Measurements from ENCODE around the gene TIGD3.

TIGD3 gene

GRCh38 chr11:65373839-65374580 lies 19.5 kb downstream of the TIGD3 start:
- no peak for DNase-seq

DNA sequence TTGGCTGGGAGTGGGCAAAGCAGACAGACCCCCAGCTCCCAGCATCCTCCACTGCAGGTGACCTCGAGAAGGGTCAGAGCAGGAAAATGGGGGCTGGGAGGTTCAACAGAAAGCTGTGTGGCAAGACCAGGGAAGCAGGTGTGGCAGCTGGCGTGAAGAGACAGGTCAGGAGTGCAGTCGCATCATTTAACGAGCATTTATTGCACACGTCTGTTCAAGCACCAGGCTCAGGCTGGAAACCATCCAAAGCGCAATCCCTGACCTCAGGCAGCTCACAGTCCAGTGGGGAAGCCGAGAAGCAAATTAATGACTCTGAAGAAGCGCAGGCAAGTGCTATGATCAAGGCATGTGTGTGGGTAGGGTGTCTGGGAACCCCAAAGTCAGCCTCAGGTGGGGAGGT lies 20.5 kb downstream of the TIGD3 start:
- DNase-seq: no peak

DNA sequence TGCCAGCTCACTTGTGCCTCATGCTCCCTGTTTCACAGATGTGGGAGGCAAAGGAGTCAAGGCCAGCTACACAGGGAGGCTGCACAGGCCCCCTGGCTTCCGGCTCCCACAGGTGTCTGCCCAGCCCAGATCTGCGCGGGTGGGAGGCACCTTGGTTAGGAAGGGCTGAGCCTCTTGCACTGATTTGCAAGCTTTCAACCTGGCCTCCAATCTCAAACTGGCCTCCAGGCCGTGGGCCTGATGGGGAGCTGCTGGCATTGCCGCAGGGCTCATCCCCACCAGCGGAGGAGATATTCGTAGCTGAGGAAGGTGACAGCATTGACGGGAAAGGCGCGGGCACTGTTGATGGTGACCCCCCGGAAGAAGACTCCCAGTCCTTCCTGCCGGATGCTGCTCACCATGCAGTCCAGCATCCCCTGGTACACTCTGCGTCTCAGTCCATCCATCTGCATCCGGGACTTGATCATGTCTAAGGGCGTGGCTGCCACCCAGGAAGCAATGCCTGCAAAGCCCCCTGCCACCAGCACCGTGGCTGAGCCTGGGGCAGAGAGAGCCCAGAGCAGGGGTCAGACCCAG lies 21.7 kb downstream of the TIGD3 start:
- DNase-seq: no peak

DNA sequence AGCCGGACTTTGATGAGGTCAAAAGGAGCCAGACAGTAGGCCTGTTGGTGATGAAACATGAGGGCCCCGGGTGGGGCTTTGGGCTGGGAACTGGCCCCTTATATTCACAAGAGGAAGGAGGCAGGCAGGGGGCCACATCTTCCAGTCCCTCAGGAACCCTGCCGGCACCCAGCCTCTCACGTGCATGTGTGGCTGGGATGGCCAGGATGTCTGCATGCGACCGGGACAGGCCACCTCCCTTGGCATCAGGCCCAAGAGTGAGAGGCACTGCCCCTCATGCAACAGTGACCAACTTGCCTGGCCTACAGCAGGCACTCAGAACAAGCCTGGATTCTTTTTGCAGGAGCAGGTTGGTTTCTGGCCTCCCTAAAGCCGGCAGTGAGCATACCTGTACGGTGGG lies 22.5 kb downstream of the TIGD3 start:
- DNase-seq: no peak

DNA sequence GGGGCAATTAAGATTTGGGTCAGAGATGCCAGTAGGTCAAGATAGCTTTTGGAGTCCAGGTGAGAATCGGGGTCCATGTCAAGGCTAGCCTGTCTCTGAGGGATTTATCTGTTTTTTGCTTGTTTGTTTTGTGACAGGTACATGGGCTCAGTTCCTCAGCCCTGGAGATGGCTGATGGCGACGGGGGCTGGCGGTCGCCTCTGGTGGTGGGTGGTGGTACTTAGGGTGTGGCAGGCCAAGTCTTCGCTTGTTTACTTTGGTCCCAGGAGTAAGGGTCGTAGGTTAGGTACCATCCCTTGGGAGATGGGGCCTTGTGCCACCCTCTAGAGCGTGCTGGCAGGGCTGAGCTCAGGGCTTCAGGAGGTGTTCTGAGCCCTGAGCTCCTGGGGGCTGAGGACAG lies 23.2 kb downstream of the TIGD3 start:
- DNase-seq: no peak

DNA sequence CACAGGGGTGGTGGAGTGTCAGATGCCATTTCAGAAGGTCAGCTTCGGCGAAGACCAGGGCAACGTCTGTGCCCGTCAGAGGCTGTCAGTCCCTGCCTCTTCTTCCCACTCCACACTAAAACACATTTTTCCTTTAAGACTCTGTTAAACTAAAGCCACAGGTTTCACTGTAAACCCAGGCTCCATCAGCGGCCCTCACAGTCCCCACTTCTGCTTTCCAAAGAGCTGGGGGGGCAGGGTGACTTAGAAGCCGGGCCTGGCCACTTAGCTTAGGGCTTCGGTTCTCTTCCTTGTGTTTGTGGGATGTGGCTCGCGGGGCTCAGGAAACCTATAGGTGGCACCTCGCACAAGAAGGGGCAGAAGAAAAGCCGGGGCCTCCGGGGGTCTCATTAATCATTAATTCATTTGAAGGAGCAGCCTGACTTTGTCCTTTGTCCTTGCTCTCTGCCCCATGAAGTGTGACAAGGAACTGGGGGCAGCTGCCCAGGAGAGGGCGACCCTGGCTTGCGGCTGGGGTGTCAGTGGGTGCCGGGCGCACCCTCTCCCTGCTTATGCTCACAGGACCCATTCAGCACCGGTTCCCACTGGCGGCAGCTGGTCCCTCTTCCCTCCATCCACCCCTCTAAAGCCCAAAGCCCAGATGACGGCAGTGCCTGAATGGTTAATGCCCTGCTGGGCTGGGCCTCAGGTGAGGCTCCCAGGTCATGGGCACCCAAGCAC lies 23.8 kb downstream of the TIGD3 start:
- DNase-seq: no peak

DNA sequence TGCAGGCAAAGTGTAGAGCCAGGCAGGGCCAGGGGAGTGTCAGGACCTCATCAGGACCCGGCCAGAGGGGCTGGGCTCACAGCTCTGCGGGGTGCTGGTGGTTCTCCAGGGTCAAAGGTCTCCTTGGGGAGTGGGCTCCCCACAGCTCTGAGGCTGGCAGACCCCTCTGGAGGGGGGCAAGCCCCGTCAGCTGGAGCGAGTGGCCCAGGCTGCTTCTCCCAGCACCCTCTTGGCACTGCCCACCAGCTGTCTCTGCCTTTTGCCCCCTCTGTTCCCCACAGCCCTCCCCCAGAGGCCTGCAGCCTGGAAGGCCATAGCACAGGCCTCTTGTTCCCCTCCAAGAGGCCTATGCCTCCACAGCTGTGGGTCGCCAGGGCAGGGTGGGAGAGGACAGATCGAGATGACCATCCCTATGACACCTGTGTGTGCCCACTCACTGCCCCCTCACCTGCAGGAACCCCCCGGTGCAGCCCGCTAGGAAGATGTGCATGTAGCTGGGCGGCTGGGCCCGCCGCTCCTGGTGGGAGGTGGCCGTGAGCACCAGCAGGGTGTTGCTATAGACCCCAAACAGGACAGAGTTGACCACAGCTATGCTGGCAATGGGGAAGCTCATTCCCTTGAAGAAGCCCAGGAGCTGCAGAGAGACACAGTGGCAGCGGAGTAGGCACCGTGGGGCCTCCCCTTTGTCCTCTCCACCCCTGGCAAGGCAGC lies 24.5 kb downstream of the TIGD3 start:
- DNase-seq: no peak

DNA sequence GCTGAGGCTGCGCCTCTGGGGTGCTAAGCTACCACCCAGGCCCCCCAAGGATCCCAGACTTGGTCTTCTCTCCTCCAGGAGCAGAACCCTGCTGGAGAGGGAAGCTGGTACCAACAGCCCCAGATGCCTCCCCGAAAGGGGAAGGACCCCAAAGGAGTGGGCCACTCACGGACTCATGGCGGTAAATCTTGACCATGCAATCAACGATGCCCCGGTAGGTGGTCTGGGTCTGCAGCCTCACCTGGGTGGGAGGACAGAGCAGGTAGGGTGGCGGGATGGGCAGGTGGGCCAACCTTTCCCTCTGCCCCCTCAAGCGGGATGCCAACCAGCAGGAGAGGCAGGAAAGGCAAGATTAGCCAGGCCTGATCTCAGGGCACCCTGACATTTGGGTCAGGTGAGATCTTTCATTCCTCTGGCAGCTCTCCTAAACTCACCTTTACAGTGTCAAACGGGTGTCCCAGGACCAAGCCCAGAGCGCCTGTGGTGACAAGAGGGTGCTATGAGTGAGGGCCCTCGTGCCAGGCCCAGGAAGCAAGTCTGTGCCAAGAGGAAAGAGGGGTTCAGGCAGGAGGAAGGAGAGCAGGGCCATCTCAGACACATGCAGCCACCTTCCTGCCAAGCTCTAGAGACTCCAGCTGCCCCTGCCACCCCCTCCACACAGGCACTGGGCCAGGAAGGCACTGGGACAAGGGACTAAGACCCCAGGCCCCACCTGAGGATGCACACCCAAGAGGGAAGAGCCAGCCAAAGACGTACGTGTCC lies 25.3 kb downstream of the TIGD3 start:
- no peak for DNase-seq

- no peak for DNase-seq
These were observed 26.0 kb downstream of the TIGD3 start for GRCh38 chr11:65380460-65381119.

- DNase-seq: no peak
These were observed 27.1 kb downstream of the TIGD3 start for GRCh38 chr11:65381716-65382032.

- DNase-seq: peak; percentile 94
These were observed 27.7 kb downstream of the TIGD3 start, which contains the start of gene SLC25A45 for GRCh38 chr11:65382033-65382803. TSS of gene SLC25A45 (minus strand) at chr11:65382646. CDS start at chr11:65381951, 695 bp downstream.

- no peak for DNase-seq
These were observed 28.3 kb downstream of the TIGD3 start for GRCh38 chr11:65382804-65383368.

GRCh38 chr11:65383778-65384177 lies 29.2 kb downstream of the TIGD3 start:
- DNase-seq: no peak

- no peak for DNase-seq
These were observed 29.8 kb downstream of the TIGD3 start for GRCh38 chr11:65384301-65384889.

GRCh38 chr11:65386307-65387140 lies 32.0 kb downstream of the TIGD3 start, which contains the start of gene FRMD8:
TSS of gene FRMD8 (plus strand) at chr11:65386637. CDS start at chr11:65387037, 400 bp downstream.
- DNase-seq: peak; percentile 57

DNA sequence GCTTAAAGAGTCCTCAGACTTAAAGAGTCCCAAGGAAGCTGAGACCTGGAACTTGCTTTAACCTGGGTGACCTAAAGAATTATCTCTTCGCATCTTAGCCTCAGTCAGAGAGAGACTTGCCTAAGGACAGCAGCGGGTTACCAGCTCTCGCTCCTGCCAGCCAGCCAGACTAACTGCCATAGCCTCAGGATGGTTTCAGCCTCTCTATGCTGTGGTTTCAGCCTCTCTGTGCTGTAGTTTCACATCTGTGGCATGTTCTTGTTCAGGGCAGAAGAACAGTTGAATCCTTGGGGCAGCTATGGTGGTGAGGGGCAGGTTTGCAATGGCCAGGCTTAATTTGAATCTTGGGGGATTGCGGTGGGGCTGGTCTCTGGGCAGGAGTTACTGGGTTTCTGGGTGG lies 34.2 kb downstream of the TIGD3 start:
- no peak for DNase-seq

GRCh38 chr11:65389294-65389980 lies 34.9 kb downstream of the TIGD3 start:
- DNase-seq: no peak

DNA sequence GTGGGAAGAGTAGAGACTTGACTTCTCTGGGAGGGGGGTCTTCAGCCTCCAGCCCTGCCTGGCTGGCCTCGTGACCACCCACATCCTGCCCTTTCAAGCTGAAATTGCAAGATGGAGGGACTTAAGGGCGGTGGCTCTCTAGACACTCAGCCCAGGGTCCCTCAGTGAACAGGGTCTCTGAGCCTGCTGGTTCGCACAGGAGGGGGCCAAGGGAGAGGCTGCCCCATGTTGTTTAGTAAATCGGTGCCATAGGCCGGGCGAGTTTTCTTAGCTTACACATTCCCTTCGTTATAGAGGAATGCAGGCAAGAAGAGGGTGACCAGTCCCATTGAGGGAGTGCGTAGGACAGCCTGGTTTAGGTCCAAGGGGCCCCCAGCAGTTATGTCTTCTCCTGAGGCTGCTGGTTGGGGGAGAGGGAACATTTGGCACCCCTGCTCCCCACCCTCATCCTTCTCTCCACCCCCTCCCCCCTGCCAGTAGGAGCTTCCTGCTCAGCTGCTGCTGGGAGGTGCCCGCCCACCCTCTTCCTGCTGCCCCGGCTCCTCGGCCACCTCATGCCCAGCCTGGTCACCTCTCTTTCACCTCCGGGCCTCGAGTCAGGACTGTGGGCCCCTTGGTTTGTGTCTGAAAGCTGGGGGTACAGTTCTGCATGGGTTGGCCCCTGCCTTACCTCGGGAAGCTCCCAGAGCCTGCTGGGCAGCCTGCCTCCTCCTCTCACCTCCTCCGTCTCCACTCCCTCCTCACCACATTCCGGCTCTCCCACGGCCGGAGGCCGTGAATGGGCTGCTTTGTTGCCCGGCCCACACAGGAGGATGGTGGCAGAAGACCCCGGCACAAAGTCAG lies 35.8 kb downstream of the TIGD3 start:
- no peak for DNase-seq

All from NCI-H2171 (cell line).